HEK293T (cell line): Measurements from ENCODE around the gene ALPL.

Source experiments
- ARNT ChIP-seq: fragments of 450-650 bp; IDR thresholded peaks from 2 replicates; pipeline ENCODE4 v1.6.1; 2017; ENCODE audit warnings: mild to moderate bottlenecking
- BHLHE40 ChIP-seq: fragments of 450-650 bp; IDR thresholded peaks from 2 replicates; pipeline ENCODE4 v1.6.1; 2016; ENCODE audit warnings: mild to moderate bottlenecking, moderate library complexity, borderline replicate concordance
- CTBP1 ChIP-seq: fragments of 450-650 bp; IDR thresholded peaks from 2 replicates; pipeline ENCODE4 v1.6.1; 2016; ENCODE audit warnings: borderline replicate concordance
- FOXM1 ChIP-seq: fragments of 450-650 bp; IDR thresholded peaks from 2 replicates; pipeline ENCODE4 v1.6.1; 2017; ENCODE audit warnings: mild to moderate bottlenecking, borderline replicate concordance
- HDGF ChIP-seq: fragments of 450-650 bp; IDR thresholded peaks from 2 replicates; pipeline ENCODE4 v1.6.1; 2017; ENCODE audit warnings: antibody characterized with exemption, borderline replicate concordance
- SP1 ChIP-seq: fragments of 450-650 bp; IDR thresholded peaks from 2 replicates; pipeline ENCODE4 v1.6.1; 2017
- SUZ12 ChIP-seq: fragments of 450-650 bp; IDR thresholded peaks from 2 replicates; pipeline ENCODE4 v1.6.1; 2016; ENCODE audit warnings: mild to moderate bottlenecking

- TF ChIP-seq HDGF, result no peak
- no peak for TF ChIP-seq SUZ12
- TF ChIP-seq FOXM1, result no peak
- TF ChIP-seq CTBP1, result no peak
- no peak for TF ChIP-seq BHLHE40
- no peak for TF ChIP-seq ARNT
- TF ChIP-seq SP1, result no peak
Measured at GRCh38 chr1:21492356-21492625, 16.9 kb upstream of the ALPL start.
